CD4-positive, alpha-beta T cell treated with Interleukin-10 for 1 hour (primary cell): ENCODE results near the gene ZNF256.
A peak's percentile ranks its signal among the peaks of the same experiment; 100 is the strongest.

ENCODE experiments used
- DNase-seq: peaks from one replicate; pipeline ENCODE4 v3.0.0-alpha.2; 2020

ZNF256 gene

GRCh38 chr19:57947419-57948134 lies at the start of gene ZNF256:
Gene ZNF256, minus strand, starts transcription at chr19:57947706. Its CDS starts 232 bp downstream, at chr19:57947474.
- peak; percentile 91 for DNase-seq

GRCh38 chr19:57992841-57993240 lies 45.3 kb upstream of the ZNF256 start:
- DNase-seq, result no peak

- no peak for DNase-seq
Observed at GRCh38 chr19:57978586-57979289, 31.2 kb upstream of the ZNF256 start.

- no peak for DNase-seq
Observed at GRCh38 chr19:57974434-57974833, 26.9 kb upstream of the ZNF256 start, which contains the start of gene C19orf18. Gene C19orf18, minus strand, starts transcription at chr19:57974534. Its CDS starts 102 bp downstream, at chr19:57974432.

- no peak for DNase-seq
Observed at GRCh38 chr19:57964761-57965160, 17.3 kb upstream of the ZNF256 start.

- no peak for DNase-seq
Observed at GRCh38 chr19:57961785-57962184, 14.3 kb upstream of the ZNF256 start.

GRCh38 chr19:57954996-57955395 lies 7.5 kb upstream of the ZNF256 start:
- DNase-seq, result no peak

- no peak for DNase-seq
Observed at GRCh38 chr19:57949702-57950101, 2.2 kb upstream of the ZNF256 start.

GRCh38 chr19:57949296-57949695 lies 1.8 kb upstream of the ZNF256 start:
- DNase-seq, result no peak

GRCh38 chr19:57947088-57947418 lies 453 bp downstream of the ZNF256 start:
- DNase-seq, result no peak

GRCh38 chr19:57946316-57946715 lies 1.2 kb downstream of the ZNF256 start:
- no peak for DNase-seq

- no peak for DNase-seq
Observed at GRCh38 chr19:57941593-57941992, 5.9 kb downstream of the ZNF256 start.

GRCh38 chr19:57935731-57936130 lies 11.8 kb downstream of the ZNF256 start:
- DNase-seq, result no peak

- DNase-seq, result peak; percentile 69
Observed at GRCh38 chr19:57934820-57935665, 12.5 kb downstream of the ZNF256 start, which contains the start of gene ZNF418. Gene ZNF418, minus strand, starts transcription at chr19:57935402. Its CDS starts 1,580 bp downstream, at chr19:57933822.

- DNase-seq, result no peak
Observed at GRCh38 chr19:57927587-57927986, 19.9 kb downstream of the ZNF256 start.

GRCh38 chr19:57916168-57916995 lies 31.1 kb downstream of the ZNF256 start, which contains the start of gene ZNF417:
Gene ZNF417, minus strand, starts transcription at chr19:57916592. Its CDS starts 181 bp downstream, at chr19:57916411.
- DNase-seq, result peak; percentile 94

- no peak for DNase-seq
Observed at GRCh38 chr19:57914531-57914930, 33.0 kb downstream of the ZNF256 start.

- DNase-seq, result no peak
Observed at GRCh38 chr19:57907394-57907793, 40.1 kb downstream of the ZNF256 start.

GRCh38 chr19:57905258-57905657 lies 42.2 kb downstream of the ZNF256 start:
- DNase-seq, result no peak

- DNase-seq, result no peak
Observed at GRCh38 chr19:57903618-57904184, 43.8 kb downstream of the ZNF256 start.

GRCh38 chr19:57900311-57900710 lies 47.2 kb downstream of the ZNF256 start:
- DNase-seq, result no peak
